HL-60 (cell line): ENCODE results near the gene STX1B.
"Not testable (repeated sequence)": the region's sequence is repeated elsewhere in the genome, so short reads cannot be mapped to it uniquely, and the experiment has no call there.

ENCODE experiments used
- CTCF ChIP-seq: IDR thresholded peaks from one replicate; pipeline ENCODE4 v1.5.1; 2011; ENCODE audit warnings: low read length, control low read depth, inconsistent platforms; ENCODE audit not compliant: insufficient read depth
- GABPA ChIP-seq: IDR thresholded peaks from 2 replicates; pipeline ENCODE4 v1.6.1; 2012; ENCODE audit warnings: low read depth
- POLR2AphosphoS5 ChIP-seq: IDR thresholded peaks from 2 replicates; pipeline ENCODE4 v1.6.1; 2012; ENCODE audit warnings: low read depth
- SPI1 ChIP-seq: IDR thresholded peaks from 2 replicates; pipeline ENCODE4 v1.6.1; 2012; ENCODE audit warnings: low read depth, mild to moderate bottlenecking, borderline replicate concordance
- TF ChIP-seq, protein P1 (sequence below): IDR thresholded peaks from 2 replicates; pipeline ENCODE4 v1.6.1; 2012; ENCODE audit warnings: low read depth; ENCODE audit not compliant: insufficient replicate concordance

DNA sequence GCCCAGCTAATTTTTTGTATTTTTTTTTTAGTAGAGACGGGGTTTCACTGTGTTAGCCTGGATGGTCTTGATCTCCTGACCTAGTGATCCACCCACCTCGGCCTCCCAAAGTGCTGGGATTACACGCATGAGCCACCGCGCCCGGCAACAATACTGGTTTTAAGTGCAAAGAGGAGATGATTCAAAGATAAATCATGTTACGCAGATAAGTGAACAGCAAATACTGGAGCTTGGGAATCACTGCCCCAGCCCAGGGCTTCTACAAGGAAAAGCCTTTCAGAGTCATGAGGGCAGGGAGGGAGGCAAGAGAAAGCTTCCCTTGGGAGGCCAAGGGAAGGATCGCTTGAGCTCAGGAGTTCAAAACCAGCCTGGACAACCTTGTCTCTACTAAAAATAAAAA, 70.9 kb downstream of the STX1B start:
- not testable (repeated sequence) for TF ChIP-seq CTCF, POLR2AphosphoS5, GABPA, SPI1
- TF ChIP-seq, protein P1, sequence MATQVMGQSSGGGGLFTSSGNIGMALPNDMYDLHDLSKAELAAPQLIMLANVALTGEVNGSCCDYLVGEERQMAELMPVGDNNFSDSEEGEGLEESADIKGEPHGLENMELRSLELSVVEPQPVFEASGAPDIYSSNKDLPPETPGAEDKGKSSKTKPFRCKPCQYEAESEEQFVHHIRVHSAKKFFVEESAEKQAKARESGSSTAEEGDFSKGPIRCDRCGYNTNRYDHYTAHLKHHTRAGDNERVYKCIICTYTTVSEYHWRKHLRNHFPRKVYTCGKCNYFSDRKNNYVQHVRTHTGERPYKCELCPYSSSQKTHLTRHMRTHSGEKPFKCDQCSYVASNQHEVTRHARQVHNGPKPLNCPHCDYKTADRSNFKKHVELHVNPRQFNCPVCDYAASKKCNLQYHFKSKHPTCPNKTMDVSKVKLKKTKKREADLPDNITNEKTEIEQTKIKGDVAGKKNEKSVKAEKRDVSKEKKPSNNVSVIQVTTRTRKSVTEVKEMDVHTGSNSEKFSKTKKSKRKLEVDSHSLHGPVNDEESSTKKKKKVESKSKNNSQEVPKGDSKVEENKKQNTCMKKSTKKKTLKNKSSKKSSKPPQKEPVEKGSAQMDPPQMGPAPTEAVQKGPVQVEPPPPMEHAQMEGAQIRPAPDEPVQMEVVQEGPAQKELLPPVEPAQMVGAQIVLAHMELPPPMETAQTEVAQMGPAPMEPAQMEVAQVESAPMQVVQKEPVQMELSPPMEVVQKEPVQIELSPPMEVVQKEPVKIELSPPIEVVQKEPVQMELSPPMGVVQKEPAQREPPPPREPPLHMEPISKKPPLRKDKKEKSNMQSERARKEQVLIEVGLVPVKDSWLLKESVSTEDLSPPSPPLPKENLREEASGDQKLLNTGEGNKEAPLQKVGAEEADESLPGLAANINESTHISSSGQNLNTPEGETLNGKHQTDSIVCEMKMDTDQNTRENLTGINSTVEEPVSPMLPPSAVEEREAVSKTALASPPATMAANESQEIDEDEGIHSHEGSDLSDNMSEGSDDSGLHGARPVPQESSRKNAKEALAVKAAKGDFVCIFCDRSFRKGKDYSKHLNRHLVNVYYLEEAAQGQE = not testable (repeated sequence)
